Measurements from ENCODE around the gene NBEA. TPM values are rescaled to one million over a fixed set of nuclear protein-coding genes. Genes with fewer than 3 reads are reported as not detected.

Gene NBEA
- total and polyA plus RNA-seq, 3 experiments from 2014 or later, result 0.14 to 0.24 (median 0.20) TPM

- Mint-ChIP-seq H3K27me3 (no peaks in the 10 kb centered on the region), H3K36me3 (no peaks in the 10 kb centered on the region)
- H3K27ac ChIP-seq (ENCODE audit: low read depth, low read length), result no peak overlapping the region
Observed at GRCh38 chr13:35165205-35165604, 223.1 kb downstream of the NBEA start.

GRCh38 chr13:35179494-35179893 lies 237.4 kb downstream of the NBEA start:
- Histone ChIP-seq H3K27ac (ENCODE audit: low read depth, low read length) (no peak overlapping the region), H3K4me1 (ENCODE audit: insufficient read depth, low read length) (no peaks in the 10 kb centered on the region), H3K36me3 (ENCODE audit: insufficient read depth, low read length) (no peaks in the 10 kb centered on the region), H3K9me3 (ENCODE audit: low read length) (no peaks in the 10 kb centered on the region), H3K4me3 (ENCODE audit: low read length) (no peak overlapping the region), H3K27me3 (ENCODE audit: insufficient read depth, low read length, poor library complexity, severe bottlenecking) (no peaks in the 10 kb centered on the region)
- Mint-ChIP-seq H3K9me3 (no peaks in the 10 kb centered on the region), H3K4me1 (no peaks in the 10 kb centered on the region), H3K27me3 (no peaks in the 10 kb centered on the region), H3K27ac (no peak overlapping the region), H3K36me3 (no peaks in the 10 kb centered on the region), H3K4me3 (no peak overlapping the region)
- POLR2A ChIA-PET, result no interaction called here
- no peak for DNase-seq
- CTCF ChIA-PET, result interaction anchor here (0.8 kb wide), 1 partner anchor 11 kb away, joined by 3 read pairs; no protein-coding TSS in a partner anchor

More at GRCh38 chr13:35165205-35165604, 223.1 kb downstream of the NBEA start:
- Mint-ChIP-seq H3K9me3 (no peaks in the 10 kb centered on the region), H3K4me1 (peaks cover 5 to 6% (median 5%) of the 10 kb centered on the region in 3 donors), H3K4me3 (no peak overlapping the region), H3K27ac (no peak overlapping the region)
- H3K9me3 ChIP-seq (ENCODE audit: low read length), result no peaks in the 10 kb centered on the region
- no peak overlapping the region for H3K4me3 ChIP-seq (ENCODE audit: low read length)
- H3K36me3 ChIP-seq (ENCODE audit: insufficient read depth, low read length), result no peaks in the 10 kb centered on the region
- H3K27me3 ChIP-seq (ENCODE audit: insufficient read depth, low read length, poor library complexity, severe bottlenecking), result no peaks in the 10 kb centered on the region
- DNase-seq, result no peak
- peaks cover 6% of the 10 kb centered on the region for H3K4me1 ChIP-seq (ENCODE audit: insufficient read depth, low read length)
- POLR2A ChIA-PET, result no interaction called here
- CTCF ChIA-PET, result no interaction called here

GRCh38 chr13:35179920-35180663 lies 238.0 kb downstream of the NBEA start:
- H3K36me3 Mint-ChIP-seq, result no peaks in the 10 kb centered on the region
- no peaks in the 10 kb centered on the region for H3K36me3 ChIP-seq (ENCODE audit: insufficient read depth, low read length)
- CTCF ChIA-PET, result no interaction called here

GRCh38 chr13:35190241-35190640 lies 248.2 kb downstream of the NBEA start:
- H3K36me3 ChIP-seq (ENCODE audit: insufficient read depth, low read length), result no peaks in the 10 kb centered on the region
- peaks cover 0 to 8% (median 0%) of the 10 kb centered on the region in 3 donors for H3K36me3 Mint-ChIP-seq
- ChIA-PET POLR2A (no interaction called here), CTCF (interaction anchor here (0.7 kb wide), 1 partner anchor 11 kb away, joined by 3 read pairs; no protein-coding TSS in a partner anchor)
- peaks cover 0 to 10% (median 3%) of the 10 kb centered on the region in 5 donors for H3K9me3 Mint-ChIP-seq
- H3K4me3 Mint-ChIP-seq, result no peak overlapping the region
- H3K4me1 ChIP-seq (ENCODE audit: insufficient read depth, low read length), result no peaks in the 10 kb centered on the region
- H3K9me3 ChIP-seq (ENCODE audit: low read length), result no peaks in the 10 kb centered on the region
- H3K27ac ChIP-seq (ENCODE audit: low read depth, low read length), result no peak overlapping the region
- no peak overlapping the region for H3K27ac Mint-ChIP-seq
- no peak for DNase-seq
- no peak overlapping the region for H3K4me3 ChIP-seq (ENCODE audit: low read length)
- no peaks in the 10 kb centered on the region for H3K4me1 Mint-ChIP-seq
- H3K27me3 ChIP-seq (ENCODE audit: insufficient read depth, low read length, poor library complexity, severe bottlenecking), result no peaks in the 10 kb centered on the region
- H3K27me3 Mint-ChIP-seq, result no peaks in the 10 kb centered on the region

More at GRCh38 chr13:35179920-35180663, 238.0 kb downstream of the NBEA start:
- no peak overlapping the region for H3K4me3 ChIP-seq (ENCODE audit: low read length)
- H3K27ac ChIP-seq (ENCODE audit: low read depth, low read length), result no peak overlapping the region
- no peaks in the 10 kb centered on the region for H3K27me3 ChIP-seq (ENCODE audit: insufficient read depth, low read length, poor library complexity, severe bottlenecking)
- Mint-ChIP-seq H3K9me3 (no peaks in the 10 kb centered on the region), H3K4me3 (no peak overlapping the region), H3K27ac (no peak overlapping the region), H3K27me3 (no peaks in the 10 kb centered on the region), H3K4me1 (no peaks in the 10 kb centered on the region)
- H3K9me3 ChIP-seq (ENCODE audit: low read length), result no peaks in the 10 kb centered on the region
- H3K4me1 ChIP-seq (ENCODE audit: insufficient read depth, low read length), result no peaks in the 10 kb centered on the region
- no peak for DNase-seq
- POLR2A ChIA-PET, result no interaction called here

GRCh38 chr13:35191883-35192282 lies 249.8 kb downstream of the NBEA start:
- H3K4me1 Mint-ChIP-seq, result no peaks in the 10 kb centered on the region
- ChIA-PET POLR2A (no interaction called here), CTCF (no interaction called here)

GRCh38 chr13:35198613-35199200 lies 256.6 kb downstream of the NBEA start:
- Histone ChIP-seq H3K36me3 (ENCODE audit: insufficient read depth, low read length) (no peaks in the 10 kb centered on the region), H3K27ac (ENCODE audit: low read depth, low read length) (no peak overlapping the region), H3K4me3 (ENCODE audit: low read length) (no peak overlapping the region), H3K9me3 (ENCODE audit: low read length) (no peaks in the 10 kb centered on the region), H3K4me1 (ENCODE audit: insufficient read depth, low read length) (no peaks in the 10 kb centered on the region), H3K27me3 (ENCODE audit: insufficient read depth, low read length, poor library complexity, severe bottlenecking) (no peaks in the 10 kb centered on the region)
- Mint-ChIP-seq H3K27me3 (no peaks in the 10 kb centered on the region), H3K27ac (no peak overlapping the region), H3K4me3 (no peak overlapping the region), H3K4me1 (no peaks in the 10 kb centered on the region), H3K36me3 (peaks cover 0 to 6% (median 1%) of the 10 kb centered on the region in 3 donors), H3K9me3 (peaks cover 0 to 5% (median 1%) of the 10 kb centered on the region in 5 donors)
- DNase-seq, result no peak
- ChIA-PET POLR2A (no interaction called here), CTCF (no interaction called here)

More at GRCh38 chr13:35191883-35192282, 249.8 kb downstream of the NBEA start:
- no peak overlapping the region for H3K27ac ChIP-seq (ENCODE audit: low read depth, low read length)
- no peaks in the 10 kb centered on the region for H3K4me1 ChIP-seq (ENCODE audit: insufficient read depth, low read length)
- no peak for DNase-seq
- Mint-ChIP-seq H3K4me3 (no peak overlapping the region), H3K9me3 (peaks cover 0 to 10% (median 3%) of the 10 kb centered on the region in 5 donors), H3K27ac (no peak overlapping the region), H3K27me3 (no peaks in the 10 kb centered on the region), H3K36me3 (peaks cover 0 to 14% (median 0%) of the 10 kb centered on the region in 3 donors)
- no peaks in the 10 kb centered on the region for H3K9me3 ChIP-seq (ENCODE audit: low read length)
- H3K36me3 ChIP-seq (ENCODE audit: insufficient read depth, low read length), result no peaks in the 10 kb centered on the region
- no peaks in the 10 kb centered on the region for H3K27me3 ChIP-seq (ENCODE audit: insufficient read depth, low read length, poor library complexity, severe bottlenecking)
- H3K4me3 ChIP-seq (ENCODE audit: low read length), result no peak overlapping the region

- ChIA-PET CTCF (no interaction called here), POLR2A (no interaction called here)
- no peaks in the 10 kb centered on the region for H3K4me1 Mint-ChIP-seq
- no peaks in the 10 kb centered on the region for H3K27me3 ChIP-seq (ENCODE audit: insufficient read depth, low read length, poor library complexity, severe bottlenecking)
- no peak overlapping the region for H3K27ac ChIP-seq (ENCODE audit: low read depth, low read length)
- H3K36me3 Mint-ChIP-seq, result peaks cover 0 to 3% (median 0%) of the 10 kb centered on the region in 3 donors
- H3K9me3 ChIP-seq (ENCODE audit: low read length), result no peaks in the 10 kb centered on the region
- no peaks in the 10 kb centered on the region for H3K4me1 ChIP-seq (ENCODE audit: insufficient read depth, low read length)
- H3K9me3 Mint-ChIP-seq, result peaks cover 0 to 19% (median 0%) of the 10 kb centered on the region in 5 donors
- H3K27ac Mint-ChIP-seq, result no peak overlapping the region
- no peaks in the 10 kb centered on the region for H3K27me3 Mint-ChIP-seq
- H3K4me3 Mint-ChIP-seq, result no peak overlapping the region
- DNase-seq, result no peak
- no peaks in the 10 kb centered on the region for H3K36me3 ChIP-seq (ENCODE audit: insufficient read depth, low read length)
- no peak overlapping the region for H3K4me3 ChIP-seq (ENCODE audit: low read length)
Observed at GRCh38 chr13:35208587-35208986, 266.5 kb downstream of the NBEA start.

- Histone ChIP-seq H3K27ac (ENCODE audit: low read depth, low read length) (no peak overlapping the region), H3K4me1 (ENCODE audit: insufficient read depth, low read length) (no peaks in the 10 kb centered on the region), H3K36me3 (ENCODE audit: insufficient read depth, low read length) (no peaks in the 10 kb centered on the region), H3K9me3 (ENCODE audit: low read length) (no peaks in the 10 kb centered on the region), H3K27me3 (ENCODE audit: insufficient read depth, low read length, poor library complexity, severe bottlenecking) (no peaks in the 10 kb centered on the region), H3K4me3 (ENCODE audit: low read length) (no peak overlapping the region)
- H3K4me1 Mint-ChIP-seq, result no peaks in the 10 kb centered on the region
- ChIA-PET CTCF (no interaction called here), POLR2A (no interaction called here)
- H3K27ac Mint-ChIP-seq, result no peak overlapping the region
- H3K36me3 Mint-ChIP-seq, result peaks cover 0 to 7% (median 0%) of the 10 kb centered on the region in 3 donors
- no peaks in the 10 kb centered on the region for H3K27me3 Mint-ChIP-seq
- no peak for DNase-seq
- peaks cover 0 to 20% (median 2%) of the 10 kb centered on the region in 5 donors for H3K9me3 Mint-ChIP-seq
- no peak overlapping the region for H3K4me3 Mint-ChIP-seq
Observed at GRCh38 chr13:35210261-35210660, 268.2 kb downstream of the NBEA start.

Data from CD8-positive, alpha-beta memory T cell (primary cell).